DMS53 (cell line): ENCODE results near the gene SLC7A10.
"Not testable (repeated sequence)": the region's sequence is repeated elsewhere in the genome, so short reads cannot be mapped to it uniquely, and the experiment has no call there.

Experiments used
- DNase-seq: peaks from one replicate; lab custom pipeline; 2025; lab: John Stamatoyannopoulos, UW

The SLC7A10 gene

GRCh38 chr19:33216198-33216830 is 9.3 kb downstream of the SLC7A10 start:
- DNase-seq, result no peak

GRCh38 chr19:33215438-33216197 is 10.0 kb downstream of the SLC7A10 start:
- DNase-seq, result no peak

GRCh38 chr19:33214596-33214995 is 11.1 kb downstream of the SLC7A10 start:
- DNase-seq, result peak; percentile 91

GRCh38 chr19:33212436-33213172 is 13.0 kb downstream of the SLC7A10 start:
- DNase-seq, result no peak

- DNase-seq, result no peak
Observed at GRCh38 chr19:33211794-33212435, 13.7 kb downstream of the SLC7A10 start.

GRCh38 chr19:33210266-33210940 is 15.2 kb downstream of the SLC7A10 start:
- no peak for DNase-seq

GRCh38 chr19:33209850-33210230 is 15.8 kb downstream of the SLC7A10 start:
- not testable (repeated sequence) for DNase-seq

- DNase-seq, result no peak
Observed at GRCh38 chr19:33208904-33209849, 16.5 kb downstream of the SLC7A10 start.

- no peak for DNase-seq
Observed at GRCh38 chr19:33208371-33208895, 17.2 kb downstream of the SLC7A10 start.

GRCh38 chr19:33207903-33208302 is 17.7 kb downstream of the SLC7A10 start:
- no peak for DNase-seq

- DNase-seq, result no peak
Observed at GRCh38 chr19:33207040-33207620, 18.5 kb downstream of the SLC7A10 start.

GRCh38 chr19:33206261-33207039 is 19.2 kb downstream of the SLC7A10 start:
- no peak for DNase-seq

- DNase-seq, result no peak
Observed at GRCh38 chr19:33205531-33206260, 20.0 kb downstream of the SLC7A10 start.

GRCh38 chr19:33205110-33205509 is 20.5 kb downstream of the SLC7A10 start:
- no peak for DNase-seq

- DNase-seq, result no peak
Observed at GRCh38 chr19:33204136-33204973, 21.3 kb downstream of the SLC7A10 start.

GRCh38 chr19:33203529-33203928 is 22.1 kb downstream of the SLC7A10 start:
- DNase-seq, result no peak
